Gastrocnemius medialis (tissue), 4 donors: Measurements from ENCODE around the gene BLOC1S3. TPM values are rescaled to one million over a fixed set of nuclear protein-coding genes. Genes with fewer than 3 reads are reported as not detected.
A peak's percentile ranks its signal among the peaks of the same experiment; 100 is the strongest.

Experiments used
- ATAC-seq, 2 donors: fragments of 150-250 bp; one replicate each; pipeline ENCODE4 v1.9.1; 2016
- DNase-seq, 2 donors: peaks; one replicate each; pipeline ENCODE4 v3.0.0-alpha.2; 2019
- H3K27ac ChIP-seq, 4 donors: fragments of 200-600 bp; sonication (generic); 1 replicate in 1 of 4; 2 replicates in 3 of 4; pipeline ENCODE4 v1.5.1; 2016 to 2018; ENCODE audit warnings: mild to moderate bottlenecking in 2 of 4, moderate library complexity in 1 of 4
- H3K27me3 ChIP-seq, 3 donors: fragments of 200-600 bp; sonication (generic) in 2 of 3; 1 replicate in 1 of 3; 2 replicates in 2 of 3; pipeline versions ENCODE4 v1.5.1 to v1.6.0; 2016 to 2019; ENCODE audit warnings: mild to moderate bottlenecking in 1 of 3, moderate library complexity in 1 of 3
- H3K36me3 ChIP-seq, 2 donors: fragments of 200-600 bp; sonication (generic) in 1 of 2; one replicate each; pipeline ENCODE4 v1.5.1; 2017 to 2018
- H3K4me1 ChIP-seq, 2 donors: fragments of 200-600 bp; sonication (generic) in 1 of 2; one replicate each; pipeline ENCODE4 v1.5.1; 2016 to 2017; ENCODE audit warnings: mild to moderate bottlenecking in 2 of 2
- H3K4me3 ChIP-seq, 4 donors: fragments of 200-600 bp; sonication (generic) in 3 of 4; 1 replicate in 1 of 4; 2 replicates in 3 of 4; pipeline ENCODE4 v1.5.1; 2016 to 2019; ENCODE audit warnings: mild to moderate bottlenecking in 2 of 4
- H3K9me3 ChIP-seq, 3 donors: fragments of 200-600 bp; sonication (generic) in 2 of 3; 1 replicate in 1 of 3; 2 replicates in 2 of 3; pipeline ENCODE4 v1.5.1; 2016 to 2019
- POLR2A ChIP-seq, 2 donors: fragments of 450-650 bp; IDR thresholded peaks; one replicate each; pipeline ENCODE4 v1.6.1; 2017; ENCODE audit warnings: antibody characterized with exemption in 2 of 2, mild to moderate bottlenecking in 2 of 2, moderate library complexity in 2 of 2
- in situ Hi-C, 4 donors: fragments of 200-750 bp; cut with MboI; loops; one replicate each; pipeline versions ENCODE4 v1.15.0 to v1.8.0; 2017; ENCODE audit warnings: low sequenced_read_pairs in 4 of 4
- intact Hi-C: fragments of 100-400 bp; cut with DNase I; formaldehyde crosslinking; loops from one replicate; pipeline ENCODE4 v1.15.1; 2023; ENCODE audit warnings: low total_unique reads
- total RNA-seq, 4 donors: library from RNA; depleted of rRNA; stranded (reverse); fragments of >200 nt; gene quantifications; one replicate each; pipeline versions ENCODE4 v1.1.0 to v1.2.3, GENCODE V29; 2016
- TF ChIP-seq, protein P1 (sequence below), 5 experiments: fragments of 450-650 bp in 3 of 5; fragments of 200-600 bp in 2 of 5; sonication (generic) in 2 of 5; IDR thresholded peaks in 4 of 5; conservative IDR thresholded peaks in 1 of 5; 1 replicate in 4 of 5; 2 replicates in 1 of 5; pipeline ENCODE4 v1.5.1; 2016 to 2019; ENCODE audit warnings: antibody characterized with exemption in 5 of 5, mild to moderate bottlenecking in 3 of 5, moderate library complexity in 3 of 5

BLOC1S3 gene
- total RNA-seq, 4 donors from 2014 or later: 1.9 to 14.9 (median 5.8) TPM

- no peaks in the 10 kb centered on the region for H3K36me3 ChIP-seq
- in situ Hi-C loops: no loop called here
- no peaks in the 10 kb centered on the region for H3K27me3 ChIP-seq
- intact Hi-C loops: no loop called here
- no peak overlapping the region for H3K27ac ChIP-seq
- DNase-seq: no peak
- H3K9me3 ChIP-seq: no peaks in the 10 kb centered on the region
- TF ChIP-seq, protein P1, sequence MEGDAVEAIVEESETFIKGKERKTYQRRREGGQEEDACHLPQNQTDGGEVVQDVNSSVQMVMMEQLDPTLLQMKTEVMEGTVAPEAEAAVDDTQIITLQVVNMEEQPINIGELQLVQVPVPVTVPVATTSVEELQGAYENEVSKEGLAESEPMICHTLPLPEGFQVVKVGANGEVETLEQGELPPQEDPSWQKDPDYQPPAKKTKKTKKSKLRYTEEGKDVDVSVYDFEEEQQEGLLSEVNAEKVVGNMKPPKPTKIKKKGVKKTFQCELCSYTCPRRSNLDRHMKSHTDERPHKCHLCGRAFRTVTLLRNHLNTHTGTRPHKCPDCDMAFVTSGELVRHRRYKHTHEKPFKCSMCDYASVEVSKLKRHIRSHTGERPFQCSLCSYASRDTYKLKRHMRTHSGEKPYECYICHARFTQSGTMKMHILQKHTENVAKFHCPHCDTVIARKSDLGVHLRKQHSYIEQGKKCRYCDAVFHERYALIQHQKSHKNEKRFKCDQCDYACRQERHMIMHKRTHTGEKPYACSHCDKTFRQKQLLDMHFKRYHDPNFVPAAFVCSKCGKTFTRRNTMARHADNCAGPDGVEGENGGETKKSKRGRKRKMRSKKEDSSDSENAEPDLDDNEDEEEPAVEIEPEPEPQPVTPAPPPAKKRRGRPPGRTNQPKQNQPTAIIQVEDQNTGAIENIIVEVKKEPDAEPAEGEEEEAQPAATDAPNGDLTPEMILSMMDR (IDR thresholded peaks at IDR 0.05 in 4 of 5, conservative IDR thresholded peaks at IDR 0.05 in 1 of 5): no peak
- TF ChIP-seq POLR2A (IDR thresholded peaks at IDR 0.05): no peak
- H3K4me1 ChIP-seq: no peaks in the 10 kb centered on the region
- no peak for ATAC-seq
- no peak overlapping the region for H3K4me3 ChIP-seq
Measured at GRCh38 chr19:45169602-45170001, 9.0 kb upstream of the BLOC1S3 start.

GRCh38 chr19:45170146-45171106 is 8.2 kb upstream of the BLOC1S3 start:
- Histone ChIP-seq H3K4me3 (no peak overlapping the region), H3K4me1 (no peaks in the 10 kb centered on the region), H3K27ac (no peak overlapping the region), H3K27me3 (no peaks in the 10 kb centered on the region), H3K36me3 (no peaks in the 10 kb centered on the region), H3K9me3 (no peaks in the 10 kb centered on the region)
- intact Hi-C loops (no loop called here), in situ Hi-C loops (no loop called here)
- DNase-seq (no peak), ATAC-seq (no peak)
- TF ChIP-seq, protein P1 (IDR thresholded peaks at IDR 0.05 in 4 of 5, conservative IDR thresholded peaks at IDR 0.05 in 1 of 5): no peak
- no peak for TF ChIP-seq POLR2A (IDR thresholded peaks at IDR 0.05)

- no peaks in the 10 kb centered on the region for H3K4me1 ChIP-seq
- no peaks in the 10 kb centered on the region for H3K9me3 ChIP-seq
- peak overlapping the region in 1 of 4 donors; percentile 21 for H3K27ac ChIP-seq
- H3K4me3 ChIP-seq: no peak overlapping the region
- TF ChIP-seq, protein P1 (IDR thresholded peaks at IDR 0.05 in 4 of 5, conservative IDR thresholded peaks at IDR 0.05 in 1 of 5): no peak
- TF ChIP-seq POLR2A (IDR thresholded peaks at IDR 0.05): no peak
- H3K27me3 ChIP-seq: no peaks in the 10 kb centered on the region
- intact Hi-C loops (no loop called here), in situ Hi-C loops (no loop called here)
- ATAC-seq (no peak), DNase-seq (no peak)
- H3K36me3 ChIP-seq: no peaks in the 10 kb centered on the region
Measured at GRCh38 chr19:45171211-45171623, 7.4 kb upstream of the BLOC1S3 start.

DNA sequence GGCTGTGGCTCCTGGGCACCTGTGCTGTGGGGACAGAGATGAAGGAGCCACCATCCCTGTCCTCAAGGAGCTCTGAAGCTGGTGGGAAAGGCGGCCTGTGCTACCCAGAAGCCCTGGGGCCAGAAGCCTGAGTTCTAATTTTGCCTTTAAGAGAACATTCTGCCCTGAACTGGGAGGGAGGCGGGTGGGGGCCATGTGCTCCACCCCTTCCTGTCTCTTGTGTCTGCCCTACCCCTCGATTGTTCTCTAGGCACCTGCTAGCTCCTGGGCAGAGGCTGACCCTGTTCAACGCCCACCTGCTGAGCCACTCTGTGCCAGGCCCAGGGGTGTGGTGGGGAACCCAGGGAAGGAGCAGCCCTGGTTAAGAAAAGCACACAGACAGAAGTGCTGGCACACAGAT is 6.4 kb upstream of the BLOC1S3 start:
- H3K9me3 ChIP-seq: no peaks in the 10 kb centered on the region
- DNase-seq (no peak), ATAC-seq (no peak)
- TF ChIP-seq, protein P1 (IDR thresholded peaks at IDR 0.05 in 4 of 5, conservative IDR thresholded peaks at IDR 0.05 in 1 of 5): no peak
- no peak for TF ChIP-seq POLR2A (IDR thresholded peaks at IDR 0.05)
- H3K4me1 ChIP-seq: peaks cover under 1 to 3% of the 10 kb centered on the region in 2 donors
- no peaks in the 10 kb centered on the region for H3K36me3 ChIP-seq
- in situ Hi-C loops (no loop called here), intact Hi-C loops (no loop called here)
- H3K4me3 ChIP-seq: no peak overlapping the region
- H3K27me3 ChIP-seq: no peaks in the 10 kb centered on the region
- no peak overlapping the region for H3K27ac ChIP-seq
